Stomach (tissue), 4 donors: Measurements from ENCODE around the gene MDM4.

ENCODE experiments used
- EP300 ChIP-seq: sonication (generic); formaldehyde crosslinking; IDR thresholded peaks from one replicate; pipeline ENCODE4 v1.6.1; 2017; ENCODE audit warnings: antibody characterized with exemption
- POLR2A ChIP-seq, 4 donors: fragments of 450-650 bp; IDR thresholded peaks; one replicate each; pipeline ENCODE4 v1.6.1; 2016; ENCODE audit warnings: antibody characterized with exemption in 4 of 4, control low read depth in 2 of 4, mild to moderate bottlenecking in 1 of 4, moderate library complexity in 1 of 4
- TF ChIP-seq, protein P1 (sequence below), 7 experiments: fragments of 450-650 bp in 4 of 7; fragments of 200-600 bp in 3 of 7; sonication (generic) in 3 of 7; IDR thresholded peaks; one replicate each; pipeline ENCODE4 v1.5.1; 2016 to 2019; ENCODE audit warnings: antibody characterized with exemption in 7 of 7, control low read depth in 2 of 7, mild to moderate bottlenecking in 1 of 7

GRCh38 chr1:204472660-204473059 lies 43.5 kb upstream of the MDM4 start:
- TF ChIP-seq, protein P1, sequence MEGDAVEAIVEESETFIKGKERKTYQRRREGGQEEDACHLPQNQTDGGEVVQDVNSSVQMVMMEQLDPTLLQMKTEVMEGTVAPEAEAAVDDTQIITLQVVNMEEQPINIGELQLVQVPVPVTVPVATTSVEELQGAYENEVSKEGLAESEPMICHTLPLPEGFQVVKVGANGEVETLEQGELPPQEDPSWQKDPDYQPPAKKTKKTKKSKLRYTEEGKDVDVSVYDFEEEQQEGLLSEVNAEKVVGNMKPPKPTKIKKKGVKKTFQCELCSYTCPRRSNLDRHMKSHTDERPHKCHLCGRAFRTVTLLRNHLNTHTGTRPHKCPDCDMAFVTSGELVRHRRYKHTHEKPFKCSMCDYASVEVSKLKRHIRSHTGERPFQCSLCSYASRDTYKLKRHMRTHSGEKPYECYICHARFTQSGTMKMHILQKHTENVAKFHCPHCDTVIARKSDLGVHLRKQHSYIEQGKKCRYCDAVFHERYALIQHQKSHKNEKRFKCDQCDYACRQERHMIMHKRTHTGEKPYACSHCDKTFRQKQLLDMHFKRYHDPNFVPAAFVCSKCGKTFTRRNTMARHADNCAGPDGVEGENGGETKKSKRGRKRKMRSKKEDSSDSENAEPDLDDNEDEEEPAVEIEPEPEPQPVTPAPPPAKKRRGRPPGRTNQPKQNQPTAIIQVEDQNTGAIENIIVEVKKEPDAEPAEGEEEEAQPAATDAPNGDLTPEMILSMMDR (IDR thresholded peaks at IDR 0.05), result no peak
- TF ChIP-seq EP300, result no peak
- no peak for TF ChIP-seq POLR2A (IDR thresholded peaks at IDR 0.05)
